IMR-90 (cell line): ENCODE data around the gene MRPS34. TPM values are rescaled to one million over a fixed set of nuclear protein-coding genes. Genes with fewer than 3 reads are reported as not detected.

Experiments used
- ATAC-seq: fragments of 200-7000 bp; cut with Tn5 transposase; 2 replicates; pipeline ENCODE4 v1.9.1; 2020; ENCODE audit warnings: low read depth, mild to moderate bottlenecking, moderate library complexity
- BruUV-seq: library from RNA; stranded (reverse); fragments of 400-500 nt; replicated peaks from 2 replicates; lab custom pipeline; 2021; lab: Mats Ljungman, UMichigan
- CTCF ChIA-PET: fragments of 300-600 bp; formaldehyde crosslinking; extraction: SDS; loops from one replicate; lab custom pipeline; 2021; ENCODE audit warnings: antibody characterized with exemption; lab: Yijun Ruan, JAX
- POLR2A ChIA-PET: fragments of 300-600 bp; sonication (Branson Sonifier 250); formaldehyde crosslinking; loops from one replicate; lab custom pipeline; 2022; ENCODE audit warnings: antibody characterized with exemption; ENCODE audit not compliant: unreplicated experiment; lab: Charles Lee
- DNase-seq: peaks from one replicate; pipeline ENCODE4 v3.0.0; 2013
- H2AFZ ChIP-seq: replicated peaks from 2 replicates; pipeline ENCODE3; 2013; ENCODE audit warnings: low read length, mild to moderate bottlenecking; ENCODE audit not compliant: poor library complexity
- H2AK5ac ChIP-seq: 2 replicates; pipeline ENCODE4 v1.6.1; 2013; ENCODE audit warnings: low read depth, low read length, inconsistent platforms
- H2AK9ac ChIP-seq: replicated peaks from 2 replicates; pipeline ENCODE3; 2013; ENCODE audit warnings: mild to moderate bottlenecking, low read depth, low read length, moderate library complexity; ENCODE audit not compliant: poor library complexity
- H2BK120ac ChIP-seq: 2 replicates; pipeline ENCODE4 v1.6.1; 2013; ENCODE audit warnings: low read depth, low read length, inconsistent platforms
- H2BK15ac ChIP-seq: 3 replicates; pipeline ENCODE4 v1.6.1; 2013; ENCODE audit warnings: low read depth, low read length, inconsistent platforms
- H2BK20ac ChIP-seq: 2 replicates; pipeline ENCODE4 v1.6.1; 2013; ENCODE audit warnings: low read depth, mild to moderate bottlenecking, inconsistent platforms, low read length, moderate library complexity
- H2BK5ac ChIP-seq: 2 replicates; pipeline ENCODE4 v1.6.1; 2013; ENCODE audit warnings: mild to moderate bottlenecking, low read depth, low read length, inconsistent platforms; ENCODE audit not compliant: poor library complexity, severe bottlenecking
- H3K14ac ChIP-seq: replicated peaks from 2 replicates; pipeline ENCODE4 v1.6.1; 2013; ENCODE audit warnings: low read depth, low read length, inconsistent platforms
- H3K18ac ChIP-seq: 2 replicates; pipeline ENCODE4 v1.6.1; 2013; ENCODE audit warnings: low read depth, low read length, control low read depth
- H3K23ac ChIP-seq: 2 replicates; pipeline ENCODE4 v1.6.1; 2013; ENCODE audit warnings: low read depth, low read length, inconsistent platforms
- H3K27ac ChIP-seq: 2 replicates; pipeline ENCODE4 v1.5.1; 2013; ENCODE audit warnings: mild to moderate bottlenecking, control low read depth, low read length; ENCODE audit not compliant: insufficient read depth
- H3K27me3 ChIP-seq: 2 replicates; pipeline ENCODE4 v1.6.1; 2013; ENCODE audit warnings: low read length; ENCODE audit not compliant: control insufficient read depth, insufficient read depth
- H3K36me3 ChIP-seq: 2 replicates; pipeline ENCODE4 v1.6.1; 2013; ENCODE audit warnings: low read length, mixed read lengths; ENCODE audit not compliant: control insufficient read depth, insufficient read depth
- H3K4ac ChIP-seq: 2 replicates; pipeline ENCODE4 v1.6.1; 2013; ENCODE audit warnings: low read depth, low read length, inconsistent platforms
- H3K4me1 ChIP-seq: 2 replicates; pipeline ENCODE4 v1.6.1; 2013; ENCODE audit warnings: low read length, mixed read lengths; ENCODE audit not compliant: control insufficient read depth, insufficient read depth
- H3K4me2 ChIP-seq: 2 replicates; pipeline ENCODE4 v1.6.1; 2013; ENCODE audit warnings: low read depth, mild to moderate bottlenecking, control low read depth, low read length, moderate library complexity
- H3K4me3 ChIP-seq: 2 replicates; pipeline ENCODE4 v1.5.1; 2013; ENCODE audit warnings: low read depth, mild to moderate bottlenecking, control low read depth, low read length, moderate library complexity; ENCODE audit not compliant: insufficient read depth
- H3K56ac ChIP-seq: 2 replicates; pipeline ENCODE4 v1.6.1; 2013; ENCODE audit warnings: low read length, inconsistent platforms; ENCODE audit not compliant: insufficient read depth; ENCODE audit errors: extremely low read depth
- H3K79me1 ChIP-seq, 2 experiments: 2 replicates each; pipeline ENCODE4 v1.6.1; 2013; ENCODE audit warnings: low read length in 2 of 2, inconsistent platforms in 1 of 2, low read depth in 1 of 2
- H3K9ac ChIP-seq: 2 replicates; pipeline ENCODE4 v1.6.1; 2013; ENCODE audit warnings: low read depth, low read length, control low read depth
- H3K9me1 ChIP-seq: 2 replicates; pipeline ENCODE4 v1.6.1; 2013; ENCODE audit warnings: low read length, inconsistent platforms; ENCODE audit not compliant: insufficient read depth
- H3K9me3 ChIP-seq: 2 replicates; pipeline ENCODE4 v1.6.1; 2013; ENCODE audit warnings: low read length; ENCODE audit not compliant: control insufficient read depth, insufficient read depth
- H4K20me1 ChIP-seq: 2 replicates; pipeline ENCODE4 v1.6.1; 2013; ENCODE audit warnings: low read length, inconsistent platforms; ENCODE audit not compliant: insufficient read depth
- H4K5ac ChIP-seq: 2 replicates; pipeline ENCODE4 v1.6.1; 2013; ENCODE audit warnings: mild to moderate bottlenecking, low read depth, low read length, control low read depth
- H4K8ac ChIP-seq, 2 experiments: 2 replicates each; pipeline ENCODE4 v1.6.1; 2013; ENCODE audit warnings: low read depth in 2 of 2, low read length in 2 of 2, control low read depth in 1 of 2, inconsistent platforms in 1 of 2
- H4K91ac ChIP-seq: 2 replicates; pipeline ENCODE4 v1.6.1; 2013; ENCODE audit warnings: low read depth, low read length, inconsistent platforms; ENCODE audit not compliant: insufficient read depth
- POLR2A ChIP-seq: IDR thresholded peaks from 2 replicates; pipeline ENCODE4 v1.6.1; 2012; ENCODE audit warnings: mild to moderate bottlenecking, low read depth, low read length
- WGBS, 2 experiments: methylation state at CpG; one replicate each; pipeline versions ENCODE4 v1.1.5 to v1.1.7; 2013; ENCODE audit warnings: missing lambda C conversion rate in 2 of 2; ENCODE audit not compliant: insufficient read length in 1 of 2; ENCODE audit errors: extremely low coverage in 2 of 2; 5-methylcytosine and 5-hydroxymethylcytosine counted together
- dilution Hi-C: fragments of 300-500 bp; cut with HindIII; formaldehyde crosslinking; loops from one replicate; pipeline ENCODE4 v1.14.3; 2018; ENCODE audit warnings: low sequenced_read_pairs; ENCODE audit not compliant: unreplicated experiment
- in situ Hi-C: fragments of 300-500 bp; cut with MboI; formaldehyde crosslinking; loops from 3 replicates; pipeline ENCODE4 v1.14.3; 2019; ENCODE audit warnings: low sequenced_read_pairs, inconsistent platforms, mixed read lengths
- intact Hi-C: fragments of 100-400 bp; cut with micrococcal nuclease; formaldehyde crosslinking; loops from 2 replicates; pipeline ENCODE4 v1.10.0; 2022
- polyA plus RNA-seq, 3 experiments: library from polyadenylated mRNA; depleted of rRNA; stranded (reverse); fragments of >200 nt; gene quantifications; 2 replicates each; pipeline ENCODE4 v1.2.3, GENCODE V29; 2012; ENCODE audit warnings: low replicate concordance in 1 of 3
- total RNA-seq: library from RNA; depleted of rRNA; stranded (reverse); fragments of >200 nt; gene quantifications from 2 replicates; pipeline ENCODE4 v1.2.3, GENCODE V29; 2012

MRPS34 gene
- total and polyA plus RNA-seq, 2 of the 4 experiments (the other 2 are of a cell fraction) = 68.5 to 80.4 TPM

DNA sequence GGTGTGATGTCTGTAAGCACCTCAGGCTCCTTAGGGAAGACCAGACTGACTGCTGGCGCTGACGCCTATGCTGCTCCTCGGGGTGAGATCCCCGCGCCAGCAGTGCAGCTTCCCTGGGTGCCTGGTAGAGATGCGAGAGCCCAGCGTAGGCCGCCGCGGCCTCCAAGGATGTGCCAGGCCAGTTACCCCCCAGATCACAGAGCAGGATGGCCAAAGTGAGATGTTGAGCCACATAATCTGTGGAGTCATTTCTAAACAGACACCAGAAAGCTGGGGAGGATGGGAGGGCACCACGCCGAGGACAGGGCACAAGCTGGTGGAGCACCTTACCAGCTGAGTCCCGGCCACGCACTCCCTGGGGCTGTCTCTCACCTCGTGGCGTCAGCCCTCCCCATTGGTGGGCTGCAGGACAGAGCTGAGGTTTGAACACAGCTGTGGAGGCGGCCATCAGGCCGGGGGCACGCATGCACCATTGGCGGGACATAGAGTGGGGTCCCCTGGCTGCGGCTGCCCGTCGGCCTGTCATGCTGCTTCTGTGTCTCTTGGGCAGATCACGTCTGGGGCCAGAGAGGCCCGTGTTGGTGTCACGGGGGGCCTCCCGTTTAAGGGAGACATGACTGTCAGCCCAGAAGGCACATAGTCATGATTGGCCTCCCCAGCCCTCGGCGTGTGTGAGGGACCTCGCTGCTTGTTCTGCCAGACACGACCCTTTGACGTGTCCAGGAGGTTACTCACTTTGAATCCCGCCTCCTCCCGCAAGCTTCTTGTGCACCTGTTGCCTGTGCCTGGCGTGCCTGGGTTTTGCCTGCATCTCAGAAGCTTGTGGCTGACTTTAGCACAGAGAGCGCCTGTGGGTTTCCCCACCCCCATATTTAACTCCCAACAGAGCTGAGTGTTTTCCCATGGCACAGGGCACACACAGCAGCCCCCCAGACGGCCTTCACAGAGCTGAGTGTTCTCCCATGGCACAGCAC is 45.0 kb downstream of the MRPS34 start:
- no peak overlapping the region for H3K27ac ChIP-seq
- H4K8ac ChIP-seq = no peak overlapping the region
- H3K18ac ChIP-seq = no peak overlapping the region
- H4K5ac ChIP-seq = no peak overlapping the region
- no peak overlapping the region for H4K91ac ChIP-seq
- no TSS peak for BruUV-seq
- H3K14ac ChIP-seq = no peak overlapping the region
- WGBS, 2 experiments = 96% methylated on average over 20 of the region's 37 CpGs; no CpG with 5 or more reads in 1 of the 2 experiments
- intact Hi-C loops = no loop called here
- ATAC-seq (no peak), DNase-seq (no peak)
- peaks cover 4% of the 10 kb centered on the region for H3K4me1 ChIP-seq
- no peak overlapping the region for H2AK9ac ChIP-seq
- no peak overlapping the region for H2BK120ac ChIP-seq
- H2BK20ac ChIP-seq = no peak overlapping the region
- H3K4me3 ChIP-seq = no peak overlapping the region
- H3K9me1 ChIP-seq = peaks cover 8% of the 10 kb centered on the region
- no peak overlapping the region for H3K4me2 ChIP-seq
- dilution Hi-C loops = no loop called here
- H2AK5ac ChIP-seq = no peak overlapping the region
- POLR2A ChIA-PET = no interaction called here
- H2BK15ac ChIP-seq = no peak overlapping the region
- H3K79me1 ChIP-seq = peaks cover 20 to 53% of the 10 kb centered on the region in 2 experiments
- H3K4ac ChIP-seq = no peak overlapping the region
- peaks cover 53% of the 10 kb centered on the region for H3K36me3 ChIP-seq
- no peak overlapping the region for H2AFZ ChIP-seq
- no peak overlapping the region for H3K56ac ChIP-seq
- no peak overlapping the region for H2BK5ac ChIP-seq
- CTCF ChIA-PET = interaction anchor here (0.7 kb wide), 1 partner anchor 12 kb away, joined by 4 read pairs; no protein-coding TSS in a partner anchor
- TF ChIP-seq POLR2A = no peak
- in situ Hi-C loops = no loop called here
- no peak overlapping the region for H3K23ac ChIP-seq
- H3K27me3 ChIP-seq = no peaks in the 10 kb centered on the region
- H3K9me3 ChIP-seq = no peaks in the 10 kb centered on the region
- no peak overlapping the region for H3K9ac ChIP-seq
- H4K20me1 ChIP-seq = peaks cover 38% of the 10 kb centered on the region
